Tibial nerve (tissue), 3 donors: ENCODE results near the gene LRRC42.

ENCODE experiments used
- CTCF ChIP-seq, 5 experiments: fragments of 200-600 bp in 3 of 5; fragments of 450-650 bp in 2 of 5; sonication (generic) in 3 of 5; IDR thresholded peaks; one replicate each; pipeline ENCODE4 v1.5.1; 2016 to 2019; ENCODE audit warnings: antibody characterized with exemption in 5 of 5, mild to moderate bottlenecking in 3 of 5, moderate library complexity in 2 of 5
- POLR2A ChIP-seq, 2 donors: fragments of 450-650 bp; IDR thresholded peaks; one replicate each; pipeline ENCODE4 v1.6.1; 2017; ENCODE audit warnings: antibody characterized with exemption in 2 of 2, mild to moderate bottlenecking in 2 of 2, moderate library complexity in 2 of 2

- no peak for TF ChIP-seq POLR2A (IDR thresholded peaks at IDR 0.05)
- no peak for TF ChIP-seq CTCF (IDR thresholded peaks at IDR 0.05)
These were observed 67.4 kb downstream of the LRRC42 start for GRCh38 chr1:54013393-54014008.
